Natural killer cell treated with Interleukin-12 subunit alpha and Interleukin-12 subunit beta and Interleukin-15 and Interleukin-18, amount 100 ng/mL, for 72 hours (primary cell): ENCODE data around the gene SCFD1. TPM values are rescaled to one million over a fixed set of nuclear protein-coding genes. Genes with fewer than 3 reads are reported as not detected.
"Not testable (repeated sequence)": the region's sequence is repeated elsewhere in the genome, so short reads cannot be mapped to it uniquely, and the experiment has no call there.

Source experiments
- ATAC-seq, 2 donors: fragments of 150-1000 bp; cut with Tn5 transposase in 1 of 2; sonication (Bioruptor Pico), chemical (Tn5 transposase) in 1 of 2; 2 replicates each; pipeline ENCODE4 v1.10.0; 2021
- DNase-seq: peaks from one replicate; pipeline ENCODE4 v3.0.0; 2022; ENCODE audit warnings: low spot score
- H3K27ac Mint-ChIP-seq, 2 donors: 1 replicate in 1 of 2; 2 replicates in 1 of 2; pipeline ENCODE4 v1.8.0; 2022; ENCODE audit warnings: mixed read lengths in 2 of 2, mild to moderate bottlenecking in 1 of 2, moderate library complexity in 1 of 2
- H3K27me3 Mint-ChIP-seq, 2 donors: 1 replicate in 1 of 2; 2 replicates in 1 of 2; pipeline ENCODE4 v1.8.0; 2022; ENCODE audit warnings: mixed read lengths in 2 of 2
- H3K36me3 Mint-ChIP-seq: one replicate; pipeline ENCODE4 v1.8.0; 2022; ENCODE audit warnings: mixed read lengths
- H3K4me1 Mint-ChIP-seq, 2 donors: 1 replicate in 1 of 2; 2 replicates in 1 of 2; pipeline ENCODE4 v1.8.0; 2022; ENCODE audit warnings: low read depth in 2 of 2, mixed read lengths in 2 of 2, mild to moderate bottlenecking in 1 of 2
- H3K4me3 Mint-ChIP-seq: one replicate; pipeline ENCODE4 v1.8.0; 2022; ENCODE audit warnings: mixed read lengths
- H3K9me3 Mint-ChIP-seq: 2 replicates; pipeline ENCODE4 v1.8.0; 2022; ENCODE audit warnings: mixed read lengths
- total RNA-seq, 2 donors: library from RNA; stranded (reverse); gene quantifications; one replicate each; pipeline ENCODE4 v1.2.3, GENCODE V29; 2022

Gene SCFD1, protein sequence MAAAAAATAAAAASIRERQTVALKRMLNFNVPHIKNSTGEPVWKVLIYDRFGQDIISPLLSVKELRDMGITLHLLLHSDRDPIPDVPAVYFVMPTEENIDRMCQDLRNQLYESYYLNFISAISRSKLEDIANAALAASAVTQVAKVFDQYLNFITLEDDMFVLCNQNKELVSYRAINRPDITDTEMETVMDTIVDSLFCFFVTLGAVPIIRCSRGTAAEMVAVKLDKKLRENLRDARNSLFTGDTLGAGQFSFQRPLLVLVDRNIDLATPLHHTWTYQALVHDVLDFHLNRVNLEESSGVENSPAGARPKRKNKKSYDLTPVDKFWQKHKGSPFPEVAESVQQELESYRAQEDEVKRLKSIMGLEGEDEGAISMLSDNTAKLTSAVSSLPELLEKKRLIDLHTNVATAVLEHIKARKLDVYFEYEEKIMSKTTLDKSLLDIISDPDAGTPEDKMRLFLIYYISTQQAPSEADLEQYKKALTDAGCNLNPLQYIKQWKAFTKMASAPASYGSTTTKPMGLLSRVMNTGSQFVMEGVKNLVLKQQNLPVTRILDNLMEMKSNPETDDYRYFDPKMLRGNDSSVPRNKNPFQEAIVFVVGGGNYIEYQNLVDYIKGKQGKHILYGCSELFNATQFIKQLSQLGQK
- 10 to 100 TPM; 75.9 to 79.4 TPM for total RNA-seq

DNA sequence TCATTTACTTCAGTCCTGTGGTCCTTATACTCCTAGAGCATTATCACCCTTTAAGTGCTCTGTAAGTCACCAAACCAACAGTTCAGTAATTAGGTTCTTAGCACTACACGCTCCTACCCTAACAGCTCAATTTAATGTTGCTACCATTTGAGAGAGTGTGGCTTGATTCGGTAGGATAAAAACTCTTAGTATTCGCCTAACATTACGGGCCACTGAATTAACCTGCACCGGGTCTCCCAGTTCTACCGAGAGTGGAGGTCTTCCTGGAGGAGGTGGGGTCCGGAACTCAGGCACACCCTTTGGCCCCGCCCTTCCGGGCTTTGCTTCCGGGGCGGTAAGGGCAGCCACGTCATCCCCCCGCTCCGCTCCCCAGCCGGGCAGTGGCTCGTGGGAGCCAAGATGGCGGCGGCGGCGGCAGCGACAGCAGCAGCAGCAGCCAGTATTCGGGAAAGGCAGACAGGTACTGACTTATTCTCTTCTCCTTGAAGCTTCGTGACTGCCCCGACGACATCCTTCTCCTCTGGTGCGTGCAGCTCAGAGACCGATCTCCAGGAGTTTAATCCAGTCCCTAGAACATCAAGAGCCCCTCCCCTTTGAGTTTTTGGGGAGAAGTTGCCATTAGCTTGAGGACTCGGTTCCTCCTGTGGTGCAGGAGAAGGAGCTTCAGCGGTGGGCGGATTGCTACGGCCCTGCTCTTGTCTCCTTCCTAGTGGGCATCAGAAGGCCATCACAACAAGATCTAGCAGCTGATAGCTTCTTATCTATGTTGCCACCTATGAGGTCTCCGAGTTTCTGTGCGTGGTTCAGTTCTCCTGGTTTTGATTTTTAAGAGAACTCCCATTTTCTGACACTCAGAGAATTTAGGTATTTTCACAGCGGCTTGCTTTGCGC is at the start of gene SCFD1:
SCFD1 (plus strand) TSS at position 380 of the 891 bp plus-strand sequence; CDS start at position 400, 20 bp downstream.
- Mint-ChIP-seq H3K4me3 (peak within 1 kb of the TSS; percentile 92), H3K27ac (peak within 1 kb of the TSS; percentile 90 to 97), H3K4me1 (peaks cover 26 to 27% of the 10 kb centered on the region in 2 donors), H3K9me3 (no peaks in the 10 kb centered on the region), H3K36me3 (peaks cover 9% of the 10 kb centered on the region), H3K27me3 (no peaks in the 10 kb centered on the region)
- peak; percentile 100 for ATAC-seq
- DNase-seq, result peak; percentile 95

DNA sequence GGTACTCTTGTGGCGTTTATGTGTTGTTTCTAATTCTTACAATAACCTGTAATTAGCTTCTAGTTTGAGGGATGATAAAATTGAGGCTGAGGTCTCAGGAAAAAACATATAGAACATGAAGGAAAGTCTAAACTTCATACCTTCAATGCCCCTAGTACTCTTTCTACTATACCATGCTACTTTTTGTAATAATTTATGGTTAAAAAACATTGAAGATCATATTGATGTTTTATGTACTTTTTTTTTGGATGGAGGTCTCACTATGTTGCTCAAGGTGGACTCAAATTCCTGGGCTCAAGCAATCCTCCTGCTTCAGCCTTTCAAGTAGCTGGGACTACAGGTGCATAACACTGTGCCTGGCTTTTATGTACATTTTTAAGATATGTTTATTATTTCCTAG is 49.3 kb upstream of the SCFD1 start:
- Mint-ChIP-seq H3K4me3 (no peak overlapping the region), H3K36me3 (no peaks in the 10 kb centered on the region), H3K27me3 (no peaks in the 10 kb centered on the region), H3K27ac (no peak overlapping the region), H3K4me1 (peaks cover 62 to 65% of the 10 kb centered on the region in 2 donors), H3K9me3 (no peaks in the 10 kb centered on the region)
- ATAC-seq, result no peak
- DNase-seq, result no peak

DNA sequence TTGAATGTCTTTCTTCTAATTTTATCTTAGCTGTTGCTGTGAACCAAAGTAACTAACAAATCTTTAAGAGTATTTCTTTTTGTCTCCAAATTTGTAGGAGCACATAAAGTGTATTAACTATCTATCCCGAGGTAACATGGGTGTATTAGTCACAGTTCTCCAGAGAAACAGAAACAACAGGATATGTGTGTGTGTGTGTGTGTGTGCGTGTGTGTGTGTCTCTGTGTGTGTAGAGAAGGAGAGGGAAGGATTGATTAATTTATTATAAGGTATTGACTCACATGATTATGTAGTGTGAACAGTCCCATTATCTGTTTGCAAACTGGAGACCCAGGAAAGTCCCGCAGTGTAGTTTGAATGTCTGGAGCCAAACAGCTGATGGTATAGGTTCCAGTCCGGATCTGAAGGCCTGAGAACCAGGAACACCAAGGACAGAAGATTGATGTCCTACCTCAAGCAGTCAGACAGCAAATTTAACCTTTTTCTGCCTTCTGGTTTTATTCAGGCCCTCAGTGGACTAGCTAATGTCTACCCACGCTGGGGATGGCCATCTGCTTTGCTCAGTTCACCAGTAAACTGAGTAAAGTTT is 48.8 kb upstream of the SCFD1 start:
- Mint-ChIP-seq H3K4me3 (no peak overlapping the region), H3K27ac (no peak overlapping the region), H3K9me3 (no peaks in the 10 kb centered on the region), H3K27me3 (no peaks in the 10 kb centered on the region), H3K4me1 (peaks cover 65% of the 10 kb centered on the region in 2 donors), H3K36me3 (no peaks in the 10 kb centered on the region)
- DNase-seq, result no peak
- ATAC-seq, result no peak

DNA sequence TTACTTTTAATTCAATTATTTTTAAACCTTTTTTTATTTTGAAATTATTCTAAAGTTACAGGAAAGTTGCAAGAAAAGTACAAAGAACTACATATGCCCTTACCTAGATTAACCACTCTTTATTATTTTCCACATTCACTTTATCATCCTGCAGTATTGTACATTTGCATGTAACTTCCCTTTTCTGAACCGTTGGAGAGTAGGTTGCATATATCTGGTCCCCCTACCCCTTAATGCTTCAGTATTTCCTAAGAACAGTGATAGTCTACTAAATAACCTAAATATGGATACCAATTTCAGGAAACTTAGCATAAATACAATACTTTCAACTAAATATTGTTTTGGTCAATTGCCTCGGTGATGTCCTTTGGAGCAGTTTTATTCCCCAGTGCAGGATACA is 48.2 kb upstream of the SCFD1 start:
- DNase-seq (no peak), ATAC-seq (no peak)
- H3K9me3 Mint-ChIP-seq, result no peaks in the 10 kb centered on the region
- peaks cover 67 to 68% of the 10 kb centered on the region in 2 donors for H3K4me1 Mint-ChIP-seq
- no peaks in the 10 kb centered on the region for H3K36me3 Mint-ChIP-seq
- no peaks in the 10 kb centered on the region for H3K27me3 Mint-ChIP-seq
- no peak overlapping the region for H3K27ac Mint-ChIP-seq
- H3K4me3 Mint-ChIP-seq, result no peak overlapping the region

DNA sequence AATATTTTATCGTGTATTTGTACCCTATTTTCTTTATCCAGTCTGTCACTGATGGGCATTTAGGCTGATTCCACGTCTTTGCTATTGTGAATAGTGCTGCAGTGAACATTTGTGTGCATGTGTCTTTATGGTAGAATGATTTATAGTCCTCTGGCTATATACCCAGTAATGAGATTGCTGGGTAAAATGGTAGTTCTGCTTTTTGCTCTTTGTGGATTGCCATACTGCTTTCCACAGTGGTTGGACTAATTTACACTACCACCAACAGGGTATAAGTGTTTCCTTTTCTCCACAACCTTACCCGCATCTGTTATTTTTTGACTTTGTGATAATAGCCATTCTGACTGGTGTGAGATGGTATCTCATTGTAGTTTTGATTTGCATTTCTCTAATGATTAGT is 47.3 kb upstream of the SCFD1 start:
- H3K4me3 Mint-ChIP-seq, H3K27ac Mint-ChIP-seq, H3K27me3 Mint-ChIP-seq, H3K9me3 Mint-ChIP-seq, DNase-seq, H3K36me3 Mint-ChIP-seq, ATAC-seq: not testable (repeated sequence)
- peaks cover 62 to 63% of the 10 kb centered on the region in 2 donors for H3K4me1 Mint-ChIP-seq

DNA sequence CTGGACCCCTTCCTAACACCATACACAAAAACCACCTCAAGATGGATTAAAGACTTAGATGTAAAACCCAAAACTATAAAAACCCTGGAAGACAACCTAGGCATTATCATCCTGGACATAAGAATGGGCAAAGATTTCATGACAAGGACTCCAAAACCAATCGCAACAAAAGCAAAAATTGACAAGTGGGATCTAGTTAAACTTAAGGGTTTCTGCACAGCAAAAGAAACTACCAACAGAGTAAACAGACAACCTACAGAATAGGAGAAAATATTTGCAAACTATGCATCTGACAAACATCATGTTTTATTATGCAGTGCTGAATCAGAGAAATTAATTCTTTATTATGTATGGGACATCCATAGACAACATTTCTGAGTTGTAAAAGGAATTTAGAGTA is 45.8 kb upstream of the SCFD1 start:
- H3K27me3 Mint-ChIP-seq, H3K36me3 Mint-ChIP-seq, H3K4me3 Mint-ChIP-seq, DNase-seq, ATAC-seq, H3K27ac Mint-ChIP-seq, H3K9me3 Mint-ChIP-seq: not testable (repeated sequence)
- peaks cover 48 to 49% of the 10 kb centered on the region in 2 donors for H3K4me1 Mint-ChIP-seq

DNA sequence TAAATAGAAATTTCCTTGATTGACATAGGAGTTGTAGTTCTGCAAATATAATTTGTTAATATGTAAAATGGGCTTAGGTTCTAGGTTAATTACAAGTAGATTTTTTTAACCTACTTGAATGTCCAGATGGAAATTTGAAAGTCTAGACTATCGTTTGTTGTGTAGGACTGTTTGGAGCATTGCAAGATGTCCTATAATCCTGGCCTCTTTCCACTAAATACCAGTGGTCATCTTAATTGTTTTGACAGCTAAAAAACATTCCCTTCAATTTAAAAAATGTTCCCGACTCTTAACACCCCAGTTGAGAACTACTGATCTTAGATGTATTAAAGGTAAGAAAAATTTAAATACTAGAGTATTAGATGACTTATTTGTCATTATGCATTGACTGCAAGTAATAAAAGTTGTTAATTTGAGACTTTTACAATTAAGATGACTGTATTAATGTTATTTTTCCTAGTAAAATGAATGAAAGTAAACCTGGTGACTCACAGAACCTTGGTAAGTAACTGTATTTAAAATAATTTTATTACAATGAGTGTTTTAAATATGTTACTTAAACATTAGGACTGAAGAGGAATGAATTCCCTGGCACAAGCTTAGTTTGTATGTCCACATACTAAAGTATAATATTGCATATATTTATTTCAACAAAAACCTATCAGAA is 41.4 kb upstream of the SCFD1 start:
- Mint-ChIP-seq H3K27ac (no peak overlapping the region), H3K27me3 (no peaks in the 10 kb centered on the region), H3K4me1 (peaks cover 35 to 38% of the 10 kb centered on the region in 2 donors), H3K4me3 (no peak overlapping the region), H3K9me3 (no peaks in the 10 kb centered on the region), H3K36me3 (peaks cover 16% of the 10 kb centered on the region)
- DNase-seq, result no peak
- no peak for ATAC-seq

DNA sequence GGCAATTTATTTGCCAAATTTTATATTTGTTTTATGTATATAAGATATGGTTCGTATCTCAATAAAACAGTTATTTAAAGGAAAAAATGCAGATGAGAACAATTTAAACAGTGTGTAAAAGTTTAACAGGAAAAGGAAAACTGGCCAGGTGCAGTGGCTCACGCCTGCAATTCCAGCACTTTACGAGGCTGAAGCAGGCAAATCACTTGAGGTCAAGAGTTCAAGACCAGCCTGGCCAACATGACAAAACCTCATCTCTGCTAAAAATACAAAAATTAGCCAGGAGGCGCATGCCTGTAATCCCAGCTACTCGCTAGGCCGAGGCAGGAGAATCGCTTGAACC is 40.9 kb upstream of the SCFD1 start:
- no peak overlapping the region for H3K27ac Mint-ChIP-seq
- ATAC-seq (no peak), DNase-seq (no peak)
- H3K36me3 Mint-ChIP-seq, result peaks cover 17% of the 10 kb centered on the region
- H3K9me3 Mint-ChIP-seq, result no peaks in the 10 kb centered on the region
- peaks cover 31 to 33% of the 10 kb centered on the region in 2 donors for H3K4me1 Mint-ChIP-seq
- no peak overlapping the region for H3K4me3 Mint-ChIP-seq
- no peaks in the 10 kb centered on the region for H3K27me3 Mint-ChIP-seq

DNA sequence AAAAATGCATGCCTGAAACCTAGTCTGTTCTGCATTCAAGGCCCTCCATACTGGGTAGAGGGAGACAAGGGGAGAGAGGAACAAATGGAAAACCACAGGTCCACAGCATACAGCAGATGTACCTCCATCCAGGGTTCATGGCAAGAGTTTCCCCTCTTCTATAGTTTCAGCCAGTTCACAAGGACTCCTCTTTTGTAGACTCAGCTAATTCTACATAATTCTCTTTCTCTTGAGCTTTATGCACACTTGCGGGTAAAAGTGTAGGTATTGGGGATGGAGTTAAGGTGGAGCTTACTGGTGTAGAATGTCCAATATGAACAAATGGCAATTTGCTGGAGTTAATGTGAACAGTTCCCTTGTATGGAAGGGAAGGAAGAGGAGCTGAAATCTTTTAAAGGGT is 39.7 kb upstream of the SCFD1 start:
- Mint-ChIP-seq H3K9me3 (no peaks in the 10 kb centered on the region), H3K27me3 (no peaks in the 10 kb centered on the region), H3K4me1 (peaks cover 27 to 29% of the 10 kb centered on the region in 2 donors), H3K4me3 (no peak overlapping the region), H3K36me3 (peaks cover 17% of the 10 kb centered on the region), H3K27ac (no peak overlapping the region)
- DNase-seq (no peak), ATAC-seq (no peak)

DNA sequence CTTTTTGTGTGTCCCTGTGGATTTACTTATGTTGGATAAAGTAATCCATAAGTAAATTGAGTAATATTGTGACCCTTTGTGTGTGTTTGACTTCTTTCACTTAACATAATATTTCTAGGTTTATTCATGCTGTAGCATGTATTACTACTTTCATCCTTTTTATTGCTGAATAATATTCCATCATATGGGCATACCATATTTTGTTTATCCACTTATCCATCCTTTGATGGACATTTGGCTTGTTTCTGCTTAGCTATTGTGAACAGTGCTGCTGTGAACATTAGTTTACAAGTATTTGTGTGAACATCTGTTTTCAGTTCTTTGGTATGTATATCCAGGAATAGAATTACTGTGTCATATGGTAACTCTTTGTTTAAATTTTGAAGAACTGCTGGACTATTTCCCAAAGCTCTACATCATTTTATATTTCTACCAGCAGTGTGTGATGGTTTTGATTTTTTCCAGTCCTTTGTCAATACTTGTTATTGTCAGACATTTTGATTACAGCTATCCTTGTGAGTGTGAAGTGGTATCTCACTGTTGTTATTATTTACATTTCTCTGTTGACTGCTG is 38.0 kb upstream of the SCFD1 start:
- ATAC-seq (no peak), DNase-seq (no peak)
- no peak overlapping the region for H3K27ac Mint-ChIP-seq
- no peaks in the 10 kb centered on the region for H3K9me3 Mint-ChIP-seq
- no peak overlapping the region for H3K4me3 Mint-ChIP-seq
- H3K36me3 Mint-ChIP-seq, result peaks cover 17% of the 10 kb centered on the region
- no peaks in the 10 kb centered on the region for H3K27me3 Mint-ChIP-seq
- peaks cover 17 to 21% of the 10 kb centered on the region in 2 donors for H3K4me1 Mint-ChIP-seq

DNA sequence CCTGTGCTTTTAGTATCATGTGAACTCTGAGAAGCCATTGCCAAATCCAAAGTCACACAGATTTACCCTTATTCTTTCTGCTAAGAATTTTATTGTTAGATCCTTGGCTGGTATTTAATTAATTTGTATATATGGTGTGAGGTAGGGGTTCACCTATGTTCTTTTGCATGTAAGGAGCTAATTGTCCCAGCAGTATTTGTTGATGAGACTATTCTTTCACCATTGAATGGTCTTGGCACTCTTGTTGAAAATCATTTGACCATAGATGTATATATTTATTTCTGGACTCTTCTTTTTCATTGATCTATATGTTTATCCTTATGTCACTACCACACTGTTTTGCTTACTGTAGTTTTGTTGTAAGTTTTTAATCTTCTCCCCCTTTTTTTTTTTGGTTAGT is 36.9 kb upstream of the SCFD1 start:
- Mint-ChIP-seq H3K4me1 (peaks cover 17 to 21% of the 10 kb centered on the region in 2 donors), H3K36me3 (peaks cover 24% of the 10 kb centered on the region)
- no peak for ATAC-seq

DNA sequence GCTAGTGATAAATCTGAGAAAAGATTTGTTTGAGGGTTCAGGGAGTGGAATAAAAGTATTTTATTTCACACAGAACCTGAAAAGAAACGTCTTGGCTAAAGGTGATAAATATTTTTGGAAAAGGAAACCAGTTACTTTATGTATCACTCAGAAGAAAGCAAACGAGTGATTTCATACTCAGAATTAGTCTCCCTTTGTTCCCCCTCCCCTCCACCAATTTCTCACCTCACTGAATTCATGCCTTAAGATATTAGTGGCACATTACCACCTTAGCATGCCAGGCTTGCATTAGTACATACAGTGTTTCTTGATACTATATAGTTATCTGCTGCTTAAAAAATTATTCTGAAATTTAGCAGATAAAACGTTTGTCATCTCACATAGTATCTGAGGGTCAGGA is 35.0 kb upstream of the SCFD1 start:
- Mint-ChIP-seq H3K9me3 (no peaks in the 10 kb centered on the region), H3K27me3 (no peaks in the 10 kb centered on the region), H3K27ac (no peak overlapping the region), H3K4me3 (no peak overlapping the region), H3K4me1 (peaks cover 15 to 17% of the 10 kb centered on the region in 2 donors), H3K36me3 (peaks cover 32% of the 10 kb centered on the region)
- no peak for ATAC-seq
- DNase-seq, result no peak

More for the DNA sequence above, 36.9 kb upstream of the SCFD1 start:
- DNase-seq, result no peak
- H3K9me3 Mint-ChIP-seq, result no peaks in the 10 kb centered on the region
- H3K4me3 Mint-ChIP-seq, result no peak overlapping the region
- H3K27me3 Mint-ChIP-seq, result no peaks in the 10 kb centered on the region
- H3K27ac Mint-ChIP-seq, result no peak overlapping the region

DNA sequence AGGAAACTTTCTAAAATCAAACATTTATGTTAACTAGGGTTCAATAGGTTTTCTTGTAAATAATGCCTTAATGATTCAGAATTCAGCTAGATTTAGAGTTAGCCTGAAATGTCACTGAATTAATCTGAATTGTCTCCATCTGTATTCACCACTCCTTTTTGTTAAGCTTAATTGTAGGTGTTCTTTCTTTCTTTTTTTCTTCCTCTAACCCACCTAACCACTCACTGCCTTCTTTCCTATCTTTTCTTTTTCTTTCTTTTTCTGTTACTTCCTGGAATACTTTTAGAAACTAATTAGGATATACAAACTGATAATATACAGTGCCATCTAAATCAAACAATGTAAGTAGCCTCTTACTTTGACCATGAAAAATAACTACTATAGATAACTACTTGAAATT is 33.2 kb upstream of the SCFD1 start:
- no peaks in the 10 kb centered on the region for H3K27me3 Mint-ChIP-seq
- H3K4me1 Mint-ChIP-seq, result peaks cover 5 to 8% of the 10 kb centered on the region in 2 donors
- ATAC-seq (no peak), DNase-seq (no peak)
- H3K36me3 Mint-ChIP-seq, result peaks cover 29% of the 10 kb centered on the region
- peak overlapping the region in 1 of 2 donors; percentile 15 for H3K27ac Mint-ChIP-seq
- no peak overlapping the region for H3K4me3 Mint-ChIP-seq
- H3K9me3 Mint-ChIP-seq, result no peaks in the 10 kb centered on the region
